ENCODE measurements around the gene PSMD6.

PSMD6 gene

GRCh38 chr3:64048631-64049061 lies 25.4 kb upstream of the PSMD6 start:
- no peak for DNase-seq (ENCODE audit: extremely low spot score)
- POLR2A ChIA-PET, result no interaction called here
- CTCF ChIA-PET, result interaction anchor here (1.0 to 3.0 kb wide), 3 partner anchors 18 to 436 kb away, joined by 3 to 8 read pairs (median 3); no protein-coding TSS in a partner anchor
- no peak for TF ChIP-seq CTCF (IDR thresholded peaks at IDR 0.05; ENCODE audit: control extremely low read depth, extremely low read depth, low read depth, missing control alignments)

- DNase-seq (ENCODE audit: extremely low spot score), result no peak
- no peak for TF ChIP-seq CTCF (IDR thresholded peaks at IDR 0.05; ENCODE audit: control extremely low read depth, extremely low read depth, low read depth, missing control alignments)
- CTCF ChIA-PET, result interaction anchor here (1.3 to 3.0 kb wide), 2 partner anchors 12 to 437 kb away, joined by 4 to 8 read pairs; no protein-coding TSS in a partner anchor
- POLR2A ChIA-PET, result no interaction called here
Observed at GRCh38 chr3:64047787-64048186, 24.5 kb upstream of the PSMD6 start.

GRCh38 chr3:64046996-64047594 lies 23.8 kb upstream of the PSMD6 start:
- CTCF ChIA-PET, result interaction anchor here (1.3 to 3.0 kb wide), 2 partner anchors 13 to 438 kb away, joined by 4 to 8 read pairs; no protein-coding TSS in a partner anchor
- POLR2A ChIA-PET, result no interaction called here

GRCh38 chr3:64046592-64046991 lies 23.3 kb upstream of the PSMD6 start:
- CTCF ChIA-PET, result interaction anchor here (1.3 to 3.0 kb wide), 2 partner anchors 13 to 438 kb away, joined by 4 to 8 read pairs; no protein-coding TSS in a partner anchor
- no peak for DNase-seq (ENCODE audit: extremely low spot score)
- POLR2A ChIA-PET, result no interaction called here
- no peak for TF ChIP-seq CTCF (IDR thresholded peaks at IDR 0.05; ENCODE audit: control extremely low read depth, extremely low read depth, low read depth, missing control alignments)

More at GRCh38 chr3:64046996-64047594, 23.8 kb upstream of the PSMD6 start:
- no peak for DNase-seq (ENCODE audit: extremely low spot score)
- no peak for TF ChIP-seq CTCF (IDR thresholded peaks at IDR 0.05; ENCODE audit: control extremely low read depth, extremely low read depth, low read depth, missing control alignments)

GRCh38 chr3:64042952-64043351 lies 19.7 kb upstream of the PSMD6 start:
- no peak for TF ChIP-seq CTCF (IDR thresholded peaks at IDR 0.05; ENCODE audit: control extremely low read depth, extremely low read depth, low read depth, missing control alignments)
- no peak for DNase-seq (ENCODE audit: extremely low spot score)
- POLR2A ChIA-PET, result no interaction called here
- CTCF ChIA-PET, result interaction anchor here (1.2 kb wide), 1 partner anchor 9 kb away, joined by 5 read pairs; no protein-coding TSS in a partner anchor

GRCh38 chr3:64039981-64040733 lies 16.9 kb upstream of the PSMD6 start:
- POLR2A ChIA-PET, result no interaction called here

More at GRCh38 chr3:64039981-64040733, 16.9 kb upstream of the PSMD6 start:
- no peak for TF ChIP-seq CTCF (IDR thresholded peaks at IDR 0.05; ENCODE audit: control extremely low read depth, extremely low read depth, low read depth, missing control alignments)
- DNase-seq (ENCODE audit: extremely low spot score), result no peak
- CTCF ChIA-PET, result interaction anchor here (1.6 to 2.8 kb wide), 5 partner anchors 10 to 444 kb away, joined by 5 to 13 read pairs (median 8); partner anchors contain the start of gene PSMD6
